Dendritic cell treated with granulocyte-macrophage colony-stimulating factor and Interleukin-4, amounts not matched to agents 40 ng/mL and 50 ng/mL, for 4 days (primary cell): ENCODE results near the gene LDLRAD4.
A peak's percentile ranks its signal among the peaks of the same experiment; 100 is the strongest.

Experiments used
- H3K27ac Mint-ChIP-seq: one replicate; pipeline ENCODE4 v1.8.0; 2022; ENCODE audit warnings: mild to moderate bottlenecking, mixed read lengths
- H3K27me3 Mint-ChIP-seq: one replicate; pipeline ENCODE4 v1.8.0; 2022; ENCODE audit warnings: mild to moderate bottlenecking, mixed read lengths
- H3K36me3 Mint-ChIP-seq: one replicate; pipeline ENCODE4 v1.8.0; 2022; ENCODE audit warnings: low read depth, mixed read lengths
- H3K4me1 Mint-ChIP-seq: one replicate; pipeline ENCODE4 v1.8.0; 2022; ENCODE audit warnings: low read depth, mixed read lengths
- H3K4me3 Mint-ChIP-seq: one replicate; pipeline ENCODE4 v1.8.0; 2022; ENCODE audit warnings: mild to moderate bottlenecking, moderate library complexity, mixed read lengths
- H3K9me3 Mint-ChIP-seq: one replicate; pipeline ENCODE4 v1.8.0; 2022; ENCODE audit warnings: mixed read lengths
- intact Hi-C: fragments of 100-400 bp; cut with micrococcal nuclease; formaldehyde crosslinking; loops from one replicate; pipeline ENCODE4 v1.15.0; 2022

The LDLRAD4 gene

DNA sequence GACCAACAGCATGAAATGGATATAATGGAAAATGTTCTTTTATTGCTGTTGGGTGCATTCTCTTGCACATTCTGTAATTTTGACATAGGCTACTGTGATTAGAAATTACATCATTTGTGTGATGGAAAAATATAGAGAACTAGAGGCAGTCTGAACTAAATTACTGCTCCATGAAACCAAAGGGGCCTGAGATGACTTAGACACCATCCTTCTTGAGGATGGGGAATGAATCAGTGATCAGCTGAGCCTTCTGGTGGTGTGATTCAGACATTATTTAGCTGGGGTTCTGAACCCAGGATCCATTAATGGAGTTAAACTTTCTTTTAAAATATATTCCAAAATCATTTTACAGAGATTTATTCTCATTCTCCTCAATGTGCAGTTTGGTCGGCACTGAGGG, 135.8 kb downstream of the LDLRAD4 start:
- intact Hi-C loops = no loop called here

DNA sequence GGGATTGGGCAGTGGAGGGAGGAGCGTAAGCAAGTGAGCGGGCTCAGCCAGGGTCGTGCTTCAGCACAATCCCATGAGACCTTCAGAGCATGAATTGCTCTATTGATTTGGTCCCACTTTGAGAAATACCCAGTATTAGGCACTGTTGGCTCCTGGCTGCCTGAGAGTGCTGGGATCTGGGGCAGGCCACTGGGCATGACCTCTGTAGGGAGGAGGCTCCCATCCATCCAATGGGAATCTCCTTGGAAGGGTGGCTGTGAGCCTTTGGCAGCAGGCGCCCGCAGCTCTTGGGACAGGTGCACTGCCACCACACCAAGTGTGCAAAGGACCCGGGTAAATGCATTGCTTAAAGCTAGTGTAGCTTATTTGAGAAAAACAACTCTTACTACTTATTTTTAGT, 137.5 kb downstream of the LDLRAD4 start:
- no peak overlapping the region for H3K27ac Mint-ChIP-seq
- no peak overlapping the region for H3K4me3 Mint-ChIP-seq
- intact Hi-C loops = no loop called here
- no peaks in the 10 kb centered on the region for H3K36me3 Mint-ChIP-seq
- H3K9me3 Mint-ChIP-seq = peaks cover 7% of the 10 kb centered on the region
- no peaks in the 10 kb centered on the region for H3K27me3 Mint-ChIP-seq
- peaks cover 65% of the 10 kb centered on the region for H3K4me1 Mint-ChIP-seq

More for the DNA sequence above, 135.8 kb downstream of the LDLRAD4 start:
- Mint-ChIP-seq H3K27ac (no peak overlapping the region), H3K4me1 (peaks cover 57% of the 10 kb centered on the region), H3K27me3 (no peaks in the 10 kb centered on the region), H3K9me3 (peaks cover 14% of the 10 kb centered on the region), H3K36me3 (peaks cover 6% of the 10 kb centered on the region), H3K4me3 (no peak overlapping the region)

DNA sequence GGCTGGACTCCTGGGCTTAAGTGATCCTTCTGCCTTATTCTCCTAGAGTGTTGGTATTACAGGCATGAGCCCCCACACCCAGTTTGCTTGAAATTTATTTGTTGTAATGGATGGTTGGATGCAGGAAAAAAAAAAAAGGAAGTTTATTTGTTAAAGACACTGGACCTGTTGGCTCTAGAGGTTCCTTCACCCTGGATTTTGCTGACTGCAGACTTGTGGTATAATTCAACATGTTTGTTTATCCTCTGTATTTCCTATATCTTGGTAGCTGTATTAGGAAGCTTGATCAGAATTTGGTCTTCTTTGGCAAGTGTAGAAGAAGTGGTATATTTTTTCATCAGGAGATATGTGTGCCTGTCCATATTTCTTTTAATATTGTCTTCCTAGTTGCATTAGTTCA, 138.7 kb downstream of the LDLRAD4 start:
- peak overlapping the region; percentile 24 for H3K27ac Mint-ChIP-seq
- no peaks in the 10 kb centered on the region for H3K27me3 Mint-ChIP-seq
- intact Hi-C loops = no loop called here
- peaks cover 70% of the 10 kb centered on the region for H3K4me1 Mint-ChIP-seq
- no peak overlapping the region for H3K4me3 Mint-ChIP-seq
- no peaks in the 10 kb centered on the region for H3K36me3 Mint-ChIP-seq
- peaks cover 5% of the 10 kb centered on the region for H3K9me3 Mint-ChIP-seq

DNA sequence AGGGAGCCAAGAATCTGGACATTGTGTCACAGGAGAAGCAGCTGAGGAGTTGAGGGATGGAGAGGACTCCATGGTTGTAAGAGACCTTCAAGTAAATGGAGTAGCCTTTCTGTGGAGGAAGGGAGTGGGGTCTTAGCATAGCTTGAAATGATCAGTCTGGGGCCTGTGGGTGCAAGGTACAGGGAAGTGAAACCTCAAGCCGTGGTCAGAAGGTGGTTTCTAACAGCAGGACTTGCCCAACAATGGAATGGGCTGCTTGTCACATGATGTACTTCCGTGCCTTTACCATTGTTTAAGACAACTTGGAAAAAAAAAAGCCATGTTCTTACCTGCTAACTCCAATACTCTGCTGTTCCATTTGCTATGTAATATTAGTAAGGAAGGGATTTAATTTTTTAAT, 140.7 kb downstream of the LDLRAD4 start:
- intact Hi-C loops = no loop called here
- Mint-ChIP-seq H3K27me3 (no peaks in the 10 kb centered on the region), H3K36me3 (no peaks in the 10 kb centered on the region), H3K27ac (no peak overlapping the region), H3K9me3 (no peaks in the 10 kb centered on the region), H3K4me3 (no peak overlapping the region), H3K4me1 (peaks cover 65% of the 10 kb centered on the region)

DNA sequence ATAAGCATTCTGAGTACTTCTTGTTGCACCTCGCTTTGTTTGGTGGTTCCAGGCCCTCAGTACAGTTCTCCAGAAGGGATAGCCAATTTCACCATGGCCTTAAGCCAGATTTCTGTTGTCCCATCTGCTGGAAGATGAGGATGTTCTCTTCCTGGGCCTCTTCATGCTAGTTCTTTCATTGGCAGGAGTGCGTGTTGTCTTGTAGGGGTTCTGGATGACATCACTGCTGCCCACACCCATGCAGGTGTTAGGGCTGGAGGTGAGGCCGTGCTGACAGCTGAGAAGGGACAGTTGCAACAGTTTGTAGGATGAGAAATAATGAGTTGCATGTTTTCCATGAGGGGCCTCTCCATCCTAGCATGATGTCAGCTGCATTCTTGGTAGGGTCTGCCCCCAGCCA, 142.9 kb downstream of the LDLRAD4 start:
- H3K9me3 Mint-ChIP-seq = no peaks in the 10 kb centered on the region
- intact Hi-C loops = no loop called here
- H3K27me3 Mint-ChIP-seq = peaks cover 3% of the 10 kb centered on the region
- H3K36me3 Mint-ChIP-seq = peaks cover 6% of the 10 kb centered on the region
- no peak overlapping the region for H3K4me3 Mint-ChIP-seq
- H3K4me1 Mint-ChIP-seq = peaks cover 63% of the 10 kb centered on the region
- no peak overlapping the region for H3K27ac Mint-ChIP-seq

DNA sequence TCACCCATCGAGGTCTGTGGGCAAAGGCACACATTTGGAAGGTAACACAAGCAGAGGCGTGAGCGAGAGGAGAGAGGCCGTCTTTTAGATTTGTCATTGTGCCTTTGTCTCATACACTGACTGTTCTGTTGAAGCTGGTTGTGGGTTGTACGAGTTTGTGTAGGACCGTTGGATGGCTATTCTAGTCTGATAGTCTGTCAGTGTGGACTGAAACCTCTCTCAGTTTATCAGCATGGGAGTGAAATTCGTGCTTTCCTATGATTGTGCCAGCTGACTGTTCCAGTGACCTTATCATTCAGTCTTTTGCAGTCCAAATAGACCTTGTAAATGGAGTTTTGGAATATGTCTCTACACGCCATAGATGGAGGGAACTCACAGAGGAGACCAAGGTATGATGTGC, 143.5 kb downstream of the LDLRAD4 start:
- peaks cover 6% of the 10 kb centered on the region for H3K36me3 Mint-ChIP-seq
- H3K27me3 Mint-ChIP-seq = peaks cover 3% of the 10 kb centered on the region
- no peak overlapping the region for H3K4me3 Mint-ChIP-seq
- H3K4me1 Mint-ChIP-seq = peaks cover 63% of the 10 kb centered on the region
- no peaks in the 10 kb centered on the region for H3K9me3 Mint-ChIP-seq
- H3K27ac Mint-ChIP-seq = no peak overlapping the region
- intact Hi-C loops = no loop called here

DNA sequence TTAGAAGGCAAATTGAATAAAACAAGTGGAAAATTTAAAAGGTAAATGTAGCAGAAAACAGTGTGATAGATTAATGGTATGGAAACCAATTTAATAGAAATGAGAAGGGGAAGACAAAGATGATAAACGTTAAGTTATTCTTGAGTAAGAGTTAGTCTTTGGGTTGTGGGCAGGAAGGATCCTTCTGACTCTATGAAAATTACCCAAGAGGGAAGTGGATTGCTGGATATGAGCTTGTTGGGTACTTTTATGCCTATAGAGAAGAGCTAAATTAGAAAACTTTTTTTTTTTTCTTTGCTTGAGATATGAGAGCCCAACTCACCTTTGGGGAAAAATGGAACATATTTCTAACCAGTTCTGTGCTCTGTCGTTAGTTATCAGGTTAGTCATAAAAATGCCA, 144.0 kb downstream of the LDLRAD4 start:
- Mint-ChIP-seq H3K9me3 (no peaks in the 10 kb centered on the region), H3K4me3 (no peak overlapping the region), H3K36me3 (peaks cover 6% of the 10 kb centered on the region), H3K27me3 (peaks cover 3% of the 10 kb centered on the region), H3K4me1 (peaks cover 63% of the 10 kb centered on the region), H3K27ac (peak overlapping the region; percentile 49)
- intact Hi-C loops = no loop called here

DNA sequence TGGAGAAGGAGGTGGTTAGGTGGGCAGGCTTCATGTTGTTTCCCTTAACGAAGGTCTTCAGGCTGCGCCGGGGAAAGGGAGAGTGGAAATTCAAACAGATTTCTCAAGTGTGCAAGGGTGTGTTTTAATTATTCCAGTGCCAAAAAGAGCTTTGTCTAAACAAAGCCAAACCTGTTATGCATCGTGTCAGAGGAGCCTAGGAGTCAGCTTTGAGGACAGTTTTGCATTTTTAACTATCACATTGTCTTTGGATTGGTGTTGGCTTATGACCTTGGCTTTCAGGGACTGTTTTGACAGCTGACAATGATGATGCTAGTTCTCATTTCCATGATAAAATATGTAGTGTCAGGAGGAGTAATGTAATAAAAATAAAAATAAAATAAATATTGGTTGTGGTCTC, 144.8 kb downstream of the LDLRAD4 start:
- Mint-ChIP-seq H3K27ac (peak overlapping the region; percentile 49), H3K4me3 (no peak overlapping the region), H3K27me3 (peaks cover 4% of the 10 kb centered on the region), H3K4me1 (peaks cover 66% of the 10 kb centered on the region), H3K9me3 (no peaks in the 10 kb centered on the region), H3K36me3 (peaks cover 6% of the 10 kb centered on the region)
- intact Hi-C loops = no loop called here

DNA sequence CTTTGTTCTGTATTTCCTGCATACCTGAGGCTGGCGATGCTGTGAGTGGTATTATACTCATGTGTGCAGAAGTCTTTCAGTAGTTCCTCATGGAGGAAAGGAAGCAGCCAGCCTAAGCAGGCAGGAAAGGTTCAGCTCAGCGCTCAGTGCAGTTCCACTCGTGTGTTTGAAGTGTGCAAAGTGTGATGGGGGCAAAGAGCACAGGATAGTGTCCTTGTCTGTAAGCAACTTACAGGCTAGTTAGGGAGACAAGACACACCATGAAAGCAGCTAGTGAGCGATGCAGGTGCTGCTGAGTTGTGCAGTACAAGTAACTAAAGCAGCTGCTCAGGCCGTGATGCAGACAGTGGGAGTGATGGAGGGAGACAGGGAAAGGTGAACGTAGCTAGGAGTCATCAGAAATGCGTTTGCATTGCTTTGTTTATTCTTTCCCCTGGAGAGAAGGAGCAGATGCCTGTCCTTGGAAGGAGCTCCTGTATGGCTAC, 146.2 kb downstream of the LDLRAD4 start:
- Mint-ChIP-seq H3K36me3 (peaks cover 6% of the 10 kb centered on the region), H3K27ac (no peak overlapping the region), H3K27me3 (peaks cover 4% of the 10 kb centered on the region), H3K4me1 (peaks cover 67% of the 10 kb centered on the region), H3K9me3 (no peaks in the 10 kb centered on the region), H3K4me3 (no peak overlapping the region)
- intact Hi-C loops = no loop called here

DNA sequence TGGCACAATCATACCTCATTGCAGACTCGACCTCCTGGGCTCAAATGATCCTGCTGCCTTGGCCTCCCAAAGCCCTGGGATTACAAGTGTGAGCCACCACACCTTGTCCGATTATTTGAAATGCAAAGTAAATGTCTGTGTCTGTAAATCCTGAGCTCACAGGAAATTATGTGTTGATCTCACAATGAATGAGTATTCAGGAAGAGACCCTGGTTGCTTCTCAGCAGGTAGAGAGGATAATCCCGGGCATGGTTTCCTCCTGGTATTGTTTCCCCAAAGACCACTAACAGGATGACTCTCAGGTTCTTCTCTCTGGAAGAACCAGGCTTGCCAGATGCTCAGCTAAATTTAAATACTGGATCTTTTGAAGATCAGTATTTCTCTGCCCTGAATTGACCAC, 147.6 kb downstream of the LDLRAD4 start:
- Mint-ChIP-seq H3K4me3 (no peak overlapping the region), H3K36me3 (peaks cover 11% of the 10 kb centered on the region), H3K4me1 (peaks cover 70% of the 10 kb centered on the region), H3K27ac (no peak overlapping the region), H3K9me3 (no peaks in the 10 kb centered on the region), H3K27me3 (peaks cover 4% of the 10 kb centered on the region)
- intact Hi-C loops = no loop called here

DNA sequence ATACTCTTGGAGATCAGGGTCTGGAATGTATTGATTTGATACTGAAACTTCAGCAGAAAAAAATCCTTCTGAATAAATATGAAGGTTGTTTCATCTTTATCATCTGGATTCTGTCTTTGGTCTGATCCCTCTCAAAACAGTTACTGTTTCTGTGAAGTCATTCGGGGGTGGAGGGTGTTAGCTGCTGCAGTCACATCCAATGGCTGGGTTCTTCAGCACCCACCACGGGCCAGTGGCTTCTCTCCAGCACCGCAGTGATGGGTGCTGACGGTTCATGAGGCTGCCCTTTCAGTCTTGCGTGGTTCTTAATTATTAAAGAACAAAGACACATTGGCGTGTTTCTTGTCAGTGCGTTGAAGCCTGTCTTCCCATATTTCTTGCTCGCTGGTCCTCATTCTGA, 148.0 kb downstream of the LDLRAD4 start:
- Mint-ChIP-seq H3K9me3 (no peaks in the 10 kb centered on the region), H3K27ac (peak overlapping the region; percentile 18), H3K36me3 (peaks cover 13% of the 10 kb centered on the region), H3K27me3 (peaks cover 4% of the 10 kb centered on the region), H3K4me3 (no peak overlapping the region), H3K4me1 (peaks cover 70% of the 10 kb centered on the region)
- intact Hi-C loops = no loop called here

DNA sequence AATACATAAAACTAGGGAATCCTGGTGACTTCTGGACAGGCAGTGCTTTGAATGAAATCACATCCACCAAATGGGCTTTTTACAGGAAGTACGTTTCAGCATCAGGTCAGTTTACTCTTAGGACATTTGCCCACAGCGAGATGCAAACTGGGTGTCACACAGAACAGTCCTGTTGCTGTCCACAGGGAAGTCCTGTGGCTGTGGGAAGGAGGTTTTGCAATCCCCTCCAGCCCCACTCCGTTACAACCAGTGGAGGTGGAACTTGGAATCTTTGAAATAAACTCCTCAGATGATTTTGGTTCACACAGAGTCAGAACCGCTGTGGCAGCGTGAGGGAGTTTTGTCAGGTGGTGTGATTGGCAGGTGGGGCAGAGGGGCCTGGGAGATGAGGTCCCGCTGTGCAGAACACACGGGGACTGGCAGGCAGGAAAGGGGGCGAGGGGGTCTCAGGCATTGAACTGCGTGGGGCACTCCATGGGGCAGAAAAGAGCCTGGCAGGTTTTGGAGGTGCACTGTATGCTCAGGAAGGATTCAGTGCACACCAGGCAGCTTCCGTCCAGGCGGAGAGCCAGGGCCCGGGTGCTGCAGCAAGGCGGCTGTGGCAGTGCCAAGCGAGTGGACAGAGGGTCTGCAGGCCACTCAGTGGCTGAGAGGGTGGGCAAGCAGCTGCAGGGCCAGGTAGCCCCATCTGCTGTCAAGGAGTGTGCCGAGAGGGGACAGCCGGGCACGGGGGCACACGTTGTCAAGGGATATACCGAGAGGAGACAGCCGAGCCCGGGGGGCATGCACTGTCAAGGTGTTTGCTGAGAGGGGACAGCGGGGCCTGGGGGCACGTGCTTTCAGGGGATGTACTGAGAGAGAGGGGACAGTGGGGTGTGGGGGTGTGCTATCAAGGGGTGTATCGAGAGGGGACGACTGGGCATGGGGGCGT, 148.7 kb downstream of the LDLRAD4 start:
- H3K27me3 Mint-ChIP-seq = peaks cover 4% of the 10 kb centered on the region
- H3K4me1 Mint-ChIP-seq = peaks cover 70% of the 10 kb centered on the region
- peak overlapping the region; percentile 18 for H3K27ac Mint-ChIP-seq
- no peaks in the 10 kb centered on the region for H3K9me3 Mint-ChIP-seq
- no peak overlapping the region for H3K4me3 Mint-ChIP-seq
- H3K36me3 Mint-ChIP-seq = peaks cover 13% of the 10 kb centered on the region
- intact Hi-C loops = no loop called here

DNA sequence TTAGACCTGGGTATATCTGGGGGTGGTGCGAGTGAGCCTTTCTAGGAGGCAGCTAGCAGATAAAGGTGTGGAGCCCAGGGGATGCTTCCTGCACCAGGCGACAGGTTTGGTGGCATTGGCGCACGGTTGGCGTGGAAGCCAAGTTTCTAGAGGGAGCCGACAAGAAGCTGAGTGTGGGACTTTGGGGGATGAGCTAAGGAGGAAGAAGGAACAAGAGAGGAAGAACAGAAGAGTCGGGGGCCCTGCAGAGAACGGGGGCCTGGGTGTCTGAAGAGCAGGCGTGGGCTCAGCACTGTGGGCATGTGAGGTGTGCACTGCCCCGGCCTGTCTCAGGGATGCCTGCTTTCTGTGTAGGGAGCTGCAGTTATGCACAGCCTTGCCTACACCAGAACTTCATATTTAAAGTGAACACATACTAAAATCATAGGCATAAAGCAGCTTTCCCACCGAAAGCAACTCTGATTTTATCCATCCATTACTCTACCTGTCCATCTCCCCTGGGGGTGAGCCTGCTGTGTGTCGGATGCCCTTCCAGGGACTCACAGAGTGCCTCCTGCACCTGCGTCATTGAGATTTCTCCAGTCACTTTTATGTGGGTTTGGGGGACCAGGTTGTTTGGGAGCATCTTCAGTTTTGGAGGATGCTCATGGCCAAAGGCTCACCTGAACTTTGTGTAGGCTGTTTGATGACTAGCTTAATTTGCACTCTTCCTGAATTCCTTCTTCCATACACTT, 149.7 kb downstream of the LDLRAD4 start:
- H3K27me3 Mint-ChIP-seq = peaks cover 4% of the 10 kb centered on the region
- no peak overlapping the region for H3K4me3 Mint-ChIP-seq
- H3K27ac Mint-ChIP-seq = peak overlapping the region; percentile 18
- intact Hi-C loops = no loop called here
- H3K36me3 Mint-ChIP-seq = peaks cover 13% of the 10 kb centered on the region
- no peaks in the 10 kb centered on the region for H3K9me3 Mint-ChIP-seq
- H3K4me1 Mint-ChIP-seq = peaks cover 66% of the 10 kb centered on the region

DNA sequence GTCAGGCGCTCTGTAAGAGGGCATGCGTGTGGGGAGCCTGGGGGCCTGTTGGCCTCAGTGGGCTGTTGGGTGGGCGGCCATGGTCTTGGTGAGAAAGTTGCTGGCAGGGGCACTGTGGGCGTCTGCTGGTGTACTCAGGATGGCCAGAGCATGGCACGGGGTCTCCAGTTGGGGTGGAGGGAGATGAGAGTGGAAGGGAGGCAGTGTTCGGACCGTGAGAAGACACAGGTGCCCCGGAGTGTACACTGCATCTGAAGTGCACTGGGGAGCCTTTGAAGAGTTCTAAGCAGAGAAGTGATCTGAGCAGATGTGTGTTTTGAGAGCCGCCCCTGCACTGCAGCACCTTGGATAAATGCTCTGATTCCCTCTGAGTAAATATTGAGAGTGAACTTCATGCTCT, 150.8 kb downstream of the LDLRAD4 start:
- Mint-ChIP-seq H3K4me1 (peaks cover 66% of the 10 kb centered on the region), H3K27ac (peak overlapping the region; percentile 33), H3K36me3 (peaks cover 13% of the 10 kb centered on the region), H3K4me3 (no peak overlapping the region), H3K27me3 (peaks cover 4% of the 10 kb centered on the region), H3K9me3 (no peaks in the 10 kb centered on the region)
- intact Hi-C loops = no loop called here
